Osteocyte (in vitro differentiated cells): ENCODE results near the gene DENR. TPM values are rescaled to one million over a fixed set of nuclear protein-coding genes. Genes with fewer than 3 reads are reported as not detected.
"Not testable (repeated sequence)": the region's sequence is repeated elsewhere in the genome, so short reads cannot be mapped to it uniquely, and the experiment has no call there.

Source experiments
- DNase-seq: peaks from one replicate; pipeline ENCODE4 v3.0.0; 2021; ENCODE audit warnings: mixed read lengths; ENCODE audit not compliant: unreplicated experiment; ENCODE audit errors: extremely low spot score
- H3K27ac Mint-ChIP-seq: one replicate; pipeline ENCODE4 v1.8.0; 2021; ENCODE audit warnings: mild to moderate bottlenecking, mixed read lengths; ENCODE audit not compliant: unreplicated experiment
- H3K27me3 Mint-ChIP-seq: one replicate; pipeline ENCODE4 v1.8.0; 2021; ENCODE audit warnings: mixed read lengths; ENCODE audit not compliant: unreplicated experiment
- H3K36me3 Mint-ChIP-seq: one replicate; pipeline ENCODE4 v1.8.0; 2021; ENCODE audit warnings: mixed read lengths; ENCODE audit not compliant: unreplicated experiment
- H3K4me1 Mint-ChIP-seq: one replicate; pipeline ENCODE4 v1.8.0; 2021; ENCODE audit warnings: mixed read lengths; ENCODE audit not compliant: unreplicated experiment
- H3K4me3 Mint-ChIP-seq: one replicate; pipeline ENCODE4 v1.8.0; 2021; ENCODE audit warnings: mild to moderate bottlenecking, moderate library complexity, mixed read lengths; ENCODE audit not compliant: unreplicated experiment
- H3K9me3 Mint-ChIP-seq: one replicate; pipeline ENCODE4 v1.8.0; 2021; ENCODE audit warnings: mixed read lengths; ENCODE audit not compliant: unreplicated experiment
- long read RNA-seq: library from polyadenylated mRNA; unstranded; transcript quantifications from one replicate; pipeline ENCODE4 v2.0.0, GENCODE V29; 2021
- total RNA-seq: library from RNA; stranded (reverse); gene quantifications from 2 replicates; pipeline ENCODE4 v1.2.1, GENCODE V29; 2021
- TF ChIP-seq, protein P1 (sequence below): fragments of 200-600 bp; sonication (generic); IDR thresholded peaks from 2 replicates; pipeline ENCODE4 v1.5.0; 2021; ENCODE audit warnings: antibody characterized with exemption, mild to moderate bottlenecking, moderate library complexity

DENR gene, protein sequence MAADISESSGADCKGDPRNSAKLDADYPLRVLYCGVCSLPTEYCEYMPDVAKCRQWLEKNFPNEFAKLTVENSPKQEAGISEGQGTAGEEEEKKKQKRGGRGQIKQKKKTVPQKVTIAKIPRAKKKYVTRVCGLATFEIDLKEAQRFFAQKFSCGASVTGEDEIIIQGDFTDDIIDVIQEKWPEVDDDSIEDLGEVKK
- 50.2 and 51.9 TPM in 2 replicates for total RNA-seq
- long read RNA-seq, partial matches to known transcripts = 13 of 28 reads
- long read RNA-seq, other reads (novel, unspliced or antisense) = 11 of 28 reads

DNA sequence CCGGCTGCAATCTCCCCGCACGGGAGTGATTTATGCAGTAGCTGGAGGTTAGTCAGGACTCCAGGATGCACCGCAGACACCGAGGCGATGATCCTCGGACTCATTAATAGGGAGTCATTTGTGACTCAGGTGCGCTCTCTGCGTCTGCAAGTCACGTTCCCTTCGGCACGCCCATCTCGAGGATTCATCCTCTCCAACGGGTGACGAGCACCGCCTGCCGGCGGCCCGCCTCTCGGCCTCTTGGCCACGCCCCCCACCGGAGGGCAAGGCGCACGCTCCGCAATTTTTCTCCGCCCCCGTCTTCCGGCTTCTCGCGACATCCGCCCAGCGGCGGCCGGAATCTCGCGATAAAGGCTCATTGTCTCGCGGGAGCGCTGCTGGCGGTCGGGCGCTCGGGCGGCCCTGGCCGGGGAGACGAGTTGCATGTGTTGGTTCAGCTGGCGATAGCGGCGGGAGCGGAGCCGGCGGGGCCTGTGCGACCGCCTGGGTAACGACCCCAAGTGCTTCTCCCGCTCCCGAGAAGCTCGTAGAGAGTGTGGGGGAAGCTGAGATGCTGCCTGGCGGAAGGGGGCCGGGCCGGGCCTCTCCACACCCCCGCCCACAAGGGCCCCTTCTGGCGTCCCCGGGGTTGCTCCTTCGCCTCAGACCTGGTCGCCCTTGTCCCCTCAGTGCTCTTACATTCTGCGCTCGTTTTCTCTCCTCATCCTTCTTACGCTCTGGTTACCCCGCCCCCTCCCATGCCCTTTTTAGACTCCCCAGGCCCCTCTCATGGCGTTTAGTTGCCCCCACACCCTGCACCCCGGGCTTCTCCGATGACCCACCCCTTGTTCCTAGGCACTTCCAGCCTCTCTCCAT, at the start of gene DENR:
TSS of gene DENR (plus strand) at position 361 of the 855 bp plus-strand sequence. CDS start 878 bp downstream, outside the sequence.
- Mint-ChIP-seq H3K27me3 (no peaks in the 10 kb centered on the region), H3K27ac (peak within 1 kb of the TSS; percentile 89), H3K4me3 (peak within 1 kb of the TSS; percentile 95), H3K36me3 (peaks cover 31% of the 10 kb centered on the region), H3K9me3 (no peaks in the 10 kb centered on the region), H3K4me1 (peaks cover 27% of the 10 kb centered on the region)
- peak; percentile 100 for DNase-seq
- TF ChIP-seq, protein P1, sequence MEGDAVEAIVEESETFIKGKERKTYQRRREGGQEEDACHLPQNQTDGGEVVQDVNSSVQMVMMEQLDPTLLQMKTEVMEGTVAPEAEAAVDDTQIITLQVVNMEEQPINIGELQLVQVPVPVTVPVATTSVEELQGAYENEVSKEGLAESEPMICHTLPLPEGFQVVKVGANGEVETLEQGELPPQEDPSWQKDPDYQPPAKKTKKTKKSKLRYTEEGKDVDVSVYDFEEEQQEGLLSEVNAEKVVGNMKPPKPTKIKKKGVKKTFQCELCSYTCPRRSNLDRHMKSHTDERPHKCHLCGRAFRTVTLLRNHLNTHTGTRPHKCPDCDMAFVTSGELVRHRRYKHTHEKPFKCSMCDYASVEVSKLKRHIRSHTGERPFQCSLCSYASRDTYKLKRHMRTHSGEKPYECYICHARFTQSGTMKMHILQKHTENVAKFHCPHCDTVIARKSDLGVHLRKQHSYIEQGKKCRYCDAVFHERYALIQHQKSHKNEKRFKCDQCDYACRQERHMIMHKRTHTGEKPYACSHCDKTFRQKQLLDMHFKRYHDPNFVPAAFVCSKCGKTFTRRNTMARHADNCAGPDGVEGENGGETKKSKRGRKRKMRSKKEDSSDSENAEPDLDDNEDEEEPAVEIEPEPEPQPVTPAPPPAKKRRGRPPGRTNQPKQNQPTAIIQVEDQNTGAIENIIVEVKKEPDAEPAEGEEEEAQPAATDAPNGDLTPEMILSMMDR = peak; percentile 97

DNA sequence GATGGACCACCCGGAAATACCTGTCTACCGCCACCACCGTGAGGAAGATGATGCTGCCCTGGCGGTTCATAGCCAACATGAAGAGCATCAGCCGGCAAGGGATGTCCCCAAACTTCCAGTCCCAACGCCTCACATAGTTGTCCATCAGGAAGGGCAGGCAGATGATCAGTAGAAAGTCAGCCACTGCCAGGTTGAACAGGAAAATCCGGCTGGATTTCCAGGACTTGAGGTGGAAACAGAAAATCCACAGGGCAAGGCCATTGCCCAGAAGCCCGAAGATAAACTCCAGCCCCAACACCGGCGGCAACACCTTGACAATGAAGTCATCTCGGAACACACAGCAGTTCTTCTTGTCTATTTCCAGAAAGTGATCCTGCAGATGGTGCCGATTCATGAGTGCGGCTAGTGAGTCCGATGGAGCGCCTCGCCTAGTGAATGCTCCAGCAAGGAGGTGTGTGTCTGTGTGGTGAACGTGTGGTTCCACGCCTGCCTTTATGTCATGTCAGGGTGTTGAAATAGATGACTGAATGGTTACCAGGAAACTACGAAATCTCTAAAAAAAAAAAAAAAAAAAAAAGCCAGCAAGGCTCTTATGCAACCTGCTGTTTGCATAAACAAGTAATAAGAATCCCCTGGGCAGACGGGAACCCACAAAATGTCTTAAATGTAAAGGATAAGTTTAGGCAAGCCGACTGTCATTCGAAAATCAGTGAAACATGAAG, 49.6 kb upstream of the DENR start, which contains the start of gene HCAR2:
TSS of gene HCAR2 (minus strand) at position 468 of the 722 bp plus-strand sequence. CDS start at position 394, 74 bp downstream.
- H3K4me3 Mint-ChIP-seq, H3K9me3 Mint-ChIP-seq, DNase-seq, H3K4me1 Mint-ChIP-seq, H3K36me3 Mint-ChIP-seq, H3K27me3 Mint-ChIP-seq, H3K27ac Mint-ChIP-seq: not testable (repeated sequence)

DNA sequence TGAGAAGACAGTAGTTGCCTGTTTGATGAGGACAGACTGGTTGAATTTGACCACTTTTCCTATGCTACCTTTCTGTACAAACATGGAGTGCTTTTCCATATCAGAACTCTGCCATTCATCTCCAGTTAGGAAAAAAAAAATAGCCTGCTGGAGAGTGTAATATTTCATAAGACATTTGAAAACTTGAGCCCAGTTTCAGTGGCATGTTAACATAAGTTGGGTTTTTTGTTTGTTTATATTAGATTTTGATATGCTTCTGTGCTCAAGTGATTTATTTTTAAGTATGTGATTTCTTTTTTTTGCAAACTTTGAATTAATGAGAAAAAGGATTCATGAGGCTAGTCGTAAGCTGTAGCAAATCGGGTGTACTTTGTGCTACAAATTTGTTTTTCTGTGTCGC, 48.8 kb upstream of the DENR start:
- H3K4me3 Mint-ChIP-seq, DNase-seq, H3K36me3 Mint-ChIP-seq, H3K27me3 Mint-ChIP-seq, H3K27ac Mint-ChIP-seq, H3K9me3 Mint-ChIP-seq, H3K4me1 Mint-ChIP-seq: not testable (repeated sequence)

DNA sequence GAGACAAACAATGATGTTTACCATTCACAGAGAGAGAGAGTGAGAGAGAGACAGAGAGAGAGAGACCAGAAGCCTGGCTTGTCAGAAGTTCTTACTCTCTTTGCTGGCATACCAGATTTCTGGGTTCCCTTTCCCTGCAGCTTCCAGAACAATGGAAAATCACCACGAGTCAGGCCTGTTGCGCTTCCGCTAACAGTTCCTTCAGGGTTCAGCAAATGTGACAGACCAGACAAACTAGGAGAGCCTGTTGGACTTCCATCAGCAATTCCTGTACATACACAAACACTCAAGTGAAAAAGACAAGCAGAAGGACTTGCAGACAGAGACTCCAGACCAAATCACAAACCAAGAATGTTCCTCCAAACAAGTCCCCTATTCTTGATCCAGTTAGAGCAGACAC, 43.3 kb upstream of the DENR start:
- not testable (repeated sequence) for H3K4me3 Mint-ChIP-seq, H3K9me3 Mint-ChIP-seq, H3K27ac Mint-ChIP-seq, DNase-seq, H3K36me3 Mint-ChIP-seq, H3K4me1 Mint-ChIP-seq
- peaks cover 12% of the 10 kb centered on the region for H3K27me3 Mint-ChIP-seq

DNA sequence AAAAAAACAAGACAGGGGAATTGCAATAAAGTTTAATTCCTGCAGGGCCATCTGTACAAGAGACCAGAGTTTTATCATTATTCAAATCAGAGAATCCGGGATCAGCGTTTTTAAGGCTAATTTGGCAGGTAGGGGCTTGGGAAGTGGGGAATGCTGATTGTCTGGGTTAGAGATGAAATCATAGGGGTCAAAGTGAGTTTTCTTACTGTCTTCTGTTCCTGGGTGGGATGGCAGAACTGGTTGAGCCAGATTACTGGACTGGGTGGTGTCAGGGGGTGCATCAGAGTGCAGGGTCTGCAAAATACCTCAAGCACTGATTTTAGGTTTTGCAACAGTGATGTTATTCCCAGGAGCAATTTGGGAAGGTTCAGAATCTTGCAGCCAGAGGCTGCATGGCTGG, 42.3 kb upstream of the DENR start:
- not testable (repeated sequence) for H3K9me3 Mint-ChIP-seq, H3K4me3 Mint-ChIP-seq, H3K27ac Mint-ChIP-seq, H3K4me1 Mint-ChIP-seq, H3K36me3 Mint-ChIP-seq, DNase-seq
- peaks cover 19% of the 10 kb centered on the region for H3K27me3 Mint-ChIP-seq

DNA sequence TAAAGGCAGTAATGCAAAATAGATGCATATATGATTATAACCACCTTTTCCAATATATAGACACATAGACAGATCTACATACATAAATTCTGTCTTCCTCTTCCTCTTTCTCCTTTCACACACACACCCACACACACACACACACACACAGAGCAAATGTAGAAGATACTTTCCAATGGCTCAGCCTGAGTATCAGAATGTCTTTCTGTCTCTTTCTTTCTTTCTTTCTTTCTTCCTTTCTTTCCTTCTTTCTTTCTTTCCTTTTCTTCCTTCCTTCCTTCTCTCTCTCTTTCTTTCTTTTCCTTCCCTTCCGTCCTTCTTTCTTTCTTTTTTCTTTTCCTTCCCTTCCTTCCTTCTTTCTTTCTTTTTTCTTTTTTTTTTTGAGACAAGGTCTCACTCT, 41.4 kb upstream of the DENR start:
- not testable (repeated sequence) for H3K36me3 Mint-ChIP-seq, H3K27ac Mint-ChIP-seq, H3K4me1 Mint-ChIP-seq, H3K9me3 Mint-ChIP-seq, DNase-seq, H3K4me3 Mint-ChIP-seq
- H3K27me3 Mint-ChIP-seq = peaks cover 21% of the 10 kb centered on the region

DNA sequence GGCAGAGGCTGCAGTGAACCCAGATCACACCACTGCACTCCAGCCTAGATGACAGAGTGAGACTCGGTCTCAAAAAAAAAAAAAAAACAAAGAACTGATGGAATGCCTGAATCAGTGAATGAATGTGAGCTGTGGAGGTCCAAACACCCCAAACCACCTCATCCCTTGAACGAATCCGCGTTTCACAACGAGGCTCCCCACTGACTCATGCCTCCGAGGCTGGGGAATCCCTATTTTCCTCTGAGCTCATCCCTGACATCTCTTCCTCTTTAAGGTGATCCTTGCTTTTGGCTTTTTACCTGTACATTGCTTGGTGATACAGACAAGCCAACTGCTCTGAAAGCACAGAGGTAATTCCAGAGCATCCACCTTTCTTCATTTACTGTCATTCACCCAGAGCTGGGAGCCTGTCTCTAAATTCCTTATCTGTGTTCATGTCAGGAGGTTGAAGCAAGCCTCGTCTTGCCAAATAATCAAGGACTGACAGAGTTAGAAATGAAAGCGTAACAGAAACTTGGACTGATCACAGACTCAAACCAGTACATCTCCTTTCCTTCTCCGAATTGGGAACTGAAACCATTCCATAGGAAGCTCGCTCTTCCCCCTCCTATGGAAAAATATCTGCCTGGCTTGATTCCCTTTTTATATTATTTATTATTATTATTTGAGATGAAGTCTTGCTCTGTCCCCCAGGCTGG, 39.0 kb upstream of the DENR start:
- not testable (repeated sequence) for H3K36me3 Mint-ChIP-seq, H3K4me1 Mint-ChIP-seq, H3K9me3 Mint-ChIP-seq, H3K27ac Mint-ChIP-seq, DNase-seq, H3K4me3 Mint-ChIP-seq
- H3K27me3 Mint-ChIP-seq = peaks cover 29% of the 10 kb centered on the region

DNA sequence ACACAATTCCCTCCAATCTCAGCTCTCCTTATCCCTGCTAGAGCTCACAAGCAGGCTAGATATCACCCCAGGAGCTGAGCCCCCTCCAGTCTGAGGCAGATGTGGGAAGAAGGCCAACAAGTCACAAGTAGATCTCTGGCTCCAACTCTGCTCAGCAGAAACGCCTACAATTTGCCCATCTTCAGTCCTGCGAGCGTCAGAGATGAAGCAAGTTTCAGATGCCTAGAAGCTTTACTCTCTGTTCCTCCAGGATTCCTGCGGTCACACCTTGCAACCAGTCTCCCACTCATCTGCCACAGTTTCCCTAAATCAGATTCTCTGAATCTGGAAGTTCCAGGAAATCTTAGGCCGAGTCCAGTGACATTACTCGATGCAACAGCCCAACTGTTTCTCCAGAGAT, 37.4 kb upstream of the DENR start:
- H3K27ac Mint-ChIP-seq, H3K4me3 Mint-ChIP-seq: not testable (repeated sequence)
- peaks cover 28% of the 10 kb centered on the region for H3K27me3 Mint-ChIP-seq

DNA sequence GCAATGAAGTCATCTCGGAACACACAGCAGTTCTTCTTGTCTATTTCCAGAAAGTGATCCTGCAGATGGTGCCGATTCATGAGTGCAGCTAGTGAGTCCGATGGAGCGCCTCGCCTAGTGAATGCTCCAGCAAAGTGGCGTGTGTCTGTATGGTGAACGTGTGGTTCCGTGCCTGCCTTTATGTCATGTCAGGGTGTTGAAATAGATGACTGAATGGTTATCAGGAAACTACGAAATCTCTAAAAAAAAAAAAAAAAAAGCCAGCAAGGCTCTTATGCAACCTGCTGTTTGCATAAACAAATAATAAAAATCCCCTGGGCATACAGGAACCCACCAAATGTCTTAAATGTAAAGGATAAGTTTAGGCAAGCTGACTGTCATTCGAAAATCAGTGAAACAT, 36.0 kb upstream of the DENR start, which contains the start of gene HCAR3:
TSS of gene HCAR3 (minus strand) at position 154 of the 400 bp plus-strand sequence. CDS start at position 80, 74 bp downstream.
- not testable (repeated sequence) for H3K36me3 Mint-ChIP-seq, H3K27ac Mint-ChIP-seq, H3K9me3 Mint-ChIP-seq, H3K4me3 Mint-ChIP-seq, DNase-seq
- Mint-ChIP-seq H3K27me3 (peaks cover 17% of the 10 kb centered on the region), H3K4me1 (peaks cover 14% of the 10 kb centered on the region)

More for the DNA sequence above, 37.4 kb upstream of the DENR start:
- not testable (repeated sequence) for H3K36me3 Mint-ChIP-seq, DNase-seq, H3K4me1 Mint-ChIP-seq, H3K9me3 Mint-ChIP-seq
